Ectodermal cell (in vitro differentiated cells): ENCODE data around the gene CYP46A1.
A peak's percentile ranks its signal among the peaks of the same experiment; 100 is the strongest.

Source experiments
- H3K27ac ChIP-seq: 2 replicates; pipeline ENCODE4 v1.7.0; 2013; ENCODE audit warnings: mild to moderate bottlenecking, low read depth, low read length; ENCODE audit not compliant: insufficient read depth, poor library complexity, severe bottlenecking
- H3K27me3 ChIP-seq: 2 replicates; pipeline ENCODE4 v1.7.0; 2013; ENCODE audit warnings: mild to moderate bottlenecking, low read length; ENCODE audit not compliant: insufficient read depth, control insufficient read depth, poor library complexity, severe bottlenecking
- H3K36me3 ChIP-seq: one replicate; pipeline ENCODE4 v1.7.0; 2013; ENCODE audit warnings: low read length; ENCODE audit not compliant: control insufficient read depth, insufficient read depth
- H3K4me1 ChIP-seq: one replicate; pipeline ENCODE4 v1.7.0; 2013; ENCODE audit warnings: low read length; ENCODE audit not compliant: control insufficient read depth, insufficient read depth
- H3K4me3 ChIP-seq: 2 replicates; pipeline ENCODE4 v1.7.0; 2013; ENCODE audit warnings: low read depth, low read length, control low read depth; ENCODE audit not compliant: insufficient read depth
- H3K9me3 ChIP-seq: 2 replicates; pipeline ENCODE4 v1.7.0; 2013; ENCODE audit warnings: mild to moderate bottlenecking, low read length, moderate library complexity; ENCODE audit not compliant: control insufficient read depth
- WGBS, 2 experiments: methylation state at CpG; one replicate each; pipeline ENCODE4 v1.1.7; 2013; ENCODE audit warnings: missing lambda C conversion rate in 2 of 2; 5-methylcytosine and 5-hydroxymethylcytosine counted together

The CYP46A1 gene

GRCh38 chr14:99679543-99679942 is 4.6 kb upstream of the CYP46A1 start:
- no peak overlapping the region for H3K4me3 ChIP-seq
- no peaks in the 10 kb centered on the region for H3K9me3 ChIP-seq
- peaks cover 6% of the 10 kb centered on the region for H3K4me1 ChIP-seq
- H3K27ac ChIP-seq, result no peak overlapping the region
- H3K36me3 ChIP-seq, result no peaks in the 10 kb centered on the region
- no peaks in the 10 kb centered on the region for H3K27me3 ChIP-seq
- 92 to 93% methylated on average over 8 of the region's 8 CpGs for WGBS, 2 experiments

- Histone ChIP-seq H3K27me3 (no peaks in the 10 kb centered on the region), H3K9me3 (no peaks in the 10 kb centered on the region), H3K27ac (no peak overlapping the region), H3K4me1 (peaks cover 6% of the 10 kb centered on the region), H3K36me3 (no peaks in the 10 kb centered on the region), H3K4me3 (no peak overlapping the region)
- whole genome bisulfite sequencing, 2 experiments, result 87 to 91% methylated on average over 5 of the region's 5 CpGs
These were observed 4.1 kb upstream of the CYP46A1 start for GRCh38 chr14:99679996-99680395.

DNA sequence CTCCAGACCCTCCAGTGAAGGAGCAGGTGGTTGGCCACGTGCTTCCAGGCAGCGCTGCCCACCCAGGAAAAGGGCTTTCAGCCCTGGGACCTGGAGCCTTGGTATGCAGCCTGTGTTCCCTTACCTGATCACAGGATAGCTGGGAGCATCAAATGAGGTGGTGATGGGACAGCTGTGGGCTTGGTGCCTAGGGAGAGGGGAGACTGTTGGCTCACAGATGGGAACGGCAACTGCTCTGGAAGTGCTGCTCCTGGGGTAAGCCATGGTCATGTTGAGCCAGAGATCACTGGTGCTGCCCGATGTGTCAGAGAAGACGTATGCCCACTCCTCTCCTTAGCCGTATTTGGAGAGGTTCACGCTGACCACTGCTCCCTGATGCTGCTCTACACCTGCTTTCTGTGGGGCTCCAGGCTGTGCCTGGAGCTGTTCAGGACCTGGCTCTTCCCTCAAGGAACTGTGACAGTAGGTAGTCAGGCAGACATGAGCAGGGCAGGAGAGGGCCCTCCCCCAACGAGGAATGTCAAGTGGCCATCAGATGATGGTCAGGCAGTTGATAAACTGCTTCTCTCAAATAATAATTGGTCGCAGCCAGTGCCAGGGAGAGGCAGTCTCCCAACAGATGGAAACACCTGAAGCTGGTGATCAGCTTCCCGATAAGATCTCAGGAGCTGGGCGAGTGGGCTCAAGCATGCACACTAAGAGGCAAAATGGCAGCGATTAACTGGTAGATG is 2.8 kb upstream of the CYP46A1 start:
- no peaks in the 10 kb centered on the region for H3K36me3 ChIP-seq
- H3K4me1 ChIP-seq, result peaks cover 6% of the 10 kb centered on the region
- H3K27me3 ChIP-seq, result no peaks in the 10 kb centered on the region
- no peaks in the 10 kb centered on the region for H3K9me3 ChIP-seq
- 95% methylated on average over 12 of the region's 12 CpGs for WGBS, 2 experiments
- H3K4me3 ChIP-seq, result no peak overlapping the region
- H3K27ac ChIP-seq, result no peak overlapping the region

GRCh38 chr14:99681832-99682148 is 2.3 kb upstream of the CYP46A1 start:
- Histone ChIP-seq H3K27ac (no peak overlapping the region), H3K4me1 (peaks cover 6% of the 10 kb centered on the region), H3K4me3 (no peak overlapping the region), H3K9me3 (no peaks in the 10 kb centered on the region), H3K36me3 (no peaks in the 10 kb centered on the region), H3K27me3 (no peaks in the 10 kb centered on the region)
- 94% methylated on average over 11 of the region's 11 CpGs for WGBS, 2 experiments

DNA sequence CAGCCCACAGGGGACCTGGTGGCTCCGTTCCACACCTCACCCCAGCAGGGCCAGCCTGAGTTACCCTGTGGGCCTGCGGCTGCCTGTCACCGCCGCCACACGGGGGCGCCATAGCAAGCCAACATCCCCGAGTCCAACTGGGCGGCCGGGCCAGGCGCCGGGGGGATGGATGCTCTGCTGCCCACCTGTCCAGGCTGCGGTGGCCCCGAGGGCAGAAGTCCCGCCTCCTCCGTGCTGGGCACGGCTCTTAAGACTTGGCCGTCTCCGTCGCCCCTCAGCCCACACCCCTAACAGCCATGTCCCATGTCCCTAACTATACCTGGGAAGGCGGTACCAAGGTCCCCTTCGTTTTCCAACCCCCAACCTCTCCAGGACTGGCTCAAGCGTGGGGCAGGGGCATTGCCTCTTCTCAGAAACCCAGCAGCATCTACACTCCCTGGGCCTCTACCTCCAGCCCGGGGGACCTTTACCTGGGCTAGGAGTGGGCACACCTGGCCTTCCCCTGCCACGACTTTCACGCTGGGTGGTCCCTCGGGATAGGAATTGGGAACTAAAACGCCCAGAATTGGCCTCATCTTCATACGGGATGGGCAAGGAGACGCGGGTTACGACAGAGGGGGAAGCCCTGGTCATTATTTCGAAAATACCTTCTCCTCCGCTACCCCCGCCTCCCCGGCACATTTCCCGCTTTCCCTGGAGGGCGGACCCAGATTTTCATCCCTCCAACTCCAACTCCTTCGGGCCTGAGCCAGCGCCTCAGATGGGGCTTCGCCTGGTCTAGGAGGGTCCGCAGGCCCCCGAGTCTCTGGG is 1.1 kb upstream of the CYP46A1 start:
- Histone ChIP-seq H3K27ac (peak overlapping the region; percentile 51), H3K9me3 (no peaks in the 10 kb centered on the region)

GRCh38 chr14:99684410-99684934 is 374 bp downstream of the CYP46A1 start:
- 3 to 4% methylated on average over 45 of the region's 45 CpGs for WGBS, 2 experiments
- Histone ChIP-seq H3K4me1 (peaks cover 6% of the 10 kb centered on the region), H3K27me3 (no peaks in the 10 kb centered on the region), H3K27ac (peak overlapping the region; percentile 20), H3K36me3 (no peaks in the 10 kb centered on the region), H3K4me3 (peak overlapping the region; percentile 66), H3K9me3 (no peaks in the 10 kb centered on the region)

More for the DNA sequence above, 1.1 kb upstream of the CYP46A1 start:
- no peaks in the 10 kb centered on the region for H3K27me3 ChIP-seq
- H3K36me3 ChIP-seq, result no peaks in the 10 kb centered on the region
- H3K4me3 ChIP-seq, result peak overlapping the region; percentile 91
- peaks cover 6% of the 10 kb centered on the region for H3K4me1 ChIP-seq
- WGBS, 2 experiments, result 2% methylated on average over 42 of the region's 42 CpGs

DNA sequence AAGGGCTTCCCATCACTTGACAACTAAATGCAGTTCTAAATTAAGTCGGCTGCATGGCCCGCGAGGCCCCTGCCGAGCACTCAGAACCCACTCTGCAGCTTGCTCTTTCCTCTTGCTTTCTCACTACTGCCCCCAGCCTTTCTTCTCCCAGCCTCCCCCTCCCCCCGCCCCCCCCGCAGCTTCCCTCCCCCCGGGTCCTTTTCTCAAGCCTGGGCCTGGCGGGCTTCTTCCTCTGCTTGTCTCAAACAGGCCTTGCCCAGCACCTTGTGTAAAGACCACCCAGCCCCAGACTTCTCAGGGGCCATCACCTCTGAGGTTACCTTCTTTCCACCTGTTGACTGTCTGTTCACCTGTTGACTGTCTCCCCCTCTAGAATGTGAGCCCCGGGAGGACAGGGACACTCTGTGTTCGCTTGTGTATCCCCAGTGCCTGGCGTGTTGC is 1.1 kb downstream of the CYP46A1 start:
- Histone ChIP-seq H3K27me3 (no peaks in the 10 kb centered on the region), H3K4me3 (no peak overlapping the region), H3K9me3 (no peaks in the 10 kb centered on the region), H3K27ac (no peak overlapping the region), H3K36me3 (no peaks in the 10 kb centered on the region), H3K4me1 (peaks cover 6% of the 10 kb centered on the region)
- WGBS, 2 experiments, result 33 to 37% methylated on average over 7 to 9 of the region's 11 CpGs

- H3K4me3 ChIP-seq, result no peak overlapping the region
- no peaks in the 10 kb centered on the region for H3K36me3 ChIP-seq
- H3K9me3 ChIP-seq, result no peaks in the 10 kb centered on the region
- H3K27ac ChIP-seq, result no peak overlapping the region
- WGBS, 2 experiments, result 81 to 83% methylated on average over 1 of the region's 1 CpG
- no peaks in the 10 kb centered on the region for H3K27me3 ChIP-seq
- H3K4me1 ChIP-seq, result peaks cover 6% of the 10 kb centered on the region
These were observed 1.5 kb downstream of the CYP46A1 start for GRCh38 chr14:99685596-99685995.

DNA sequence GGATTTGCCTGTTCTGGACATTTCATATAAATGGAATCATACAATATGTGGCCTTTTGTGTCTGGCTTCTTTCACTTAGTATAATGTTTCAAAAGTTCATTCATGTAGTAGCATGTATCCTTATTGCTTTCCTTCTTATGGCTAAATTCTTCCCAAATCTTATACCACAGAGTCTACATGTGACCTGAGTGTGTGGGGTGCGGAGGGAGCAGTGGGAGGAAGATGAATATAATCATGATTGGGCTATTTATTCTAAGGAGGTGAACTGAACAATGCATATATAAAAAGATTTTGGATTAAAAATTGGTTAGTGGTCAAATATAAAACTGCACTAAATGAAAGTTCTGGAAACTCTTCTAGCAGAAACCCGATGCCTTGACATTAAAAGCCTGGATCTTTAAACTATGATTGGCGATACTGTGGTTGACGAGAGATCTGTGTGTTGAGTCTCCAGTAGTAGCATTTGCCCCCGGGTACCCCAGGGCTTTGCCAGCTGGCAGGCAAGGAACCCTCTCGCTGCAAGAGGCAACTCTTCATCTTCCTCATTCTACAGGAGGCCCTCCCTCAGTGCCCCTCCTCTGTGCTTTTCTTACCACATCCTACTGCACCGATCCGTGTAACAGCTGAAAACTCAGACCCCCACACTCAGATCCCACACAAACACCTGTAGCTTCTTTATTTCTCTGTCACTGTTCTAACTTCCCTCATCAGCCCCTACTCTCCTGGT is 2.6 kb downstream of the CYP46A1 start:
- no peak overlapping the region for H3K27ac ChIP-seq
- H3K4me1 ChIP-seq, result peaks cover 6% of the 10 kb centered on the region
- no peaks in the 10 kb centered on the region for H3K27me3 ChIP-seq
- 91 to 93% methylated on average over 8 of the region's 8 CpGs for WGBS, 2 experiments
- no peaks in the 10 kb centered on the region for H3K36me3 ChIP-seq
- H3K9me3 ChIP-seq, result no peaks in the 10 kb centered on the region
- H3K4me3 ChIP-seq, result no peak overlapping the region
